AG09309 (cell line): ENCODE measurements around the gene LRP3.

Source experiments
- DNase-seq: peaks from one replicate; pipeline ENCODE4 v3.0.0-alpha.2; 2010; ENCODE audit warnings: low read depth
- H3K4me3 ChIP-seq: 2 replicates; pipeline ENCODE4 v1.5.1; 2011; ENCODE audit warnings: mild to moderate bottlenecking, low read depth, low read length, moderate library complexity; ENCODE audit not compliant: control insufficient read depth
- CTCF ChIP-seq: IDR thresholded peaks from 2 replicates; pipeline ENCODE4 v1.5.1; 2011; ENCODE audit warnings: mild to moderate bottlenecking, low read depth, low read length, inconsistent platforms; ENCODE audit not compliant: insufficient read depth, control insufficient read depth; ENCODE audit errors: missing control alignments

The LRP3 gene

GRCh38 chr19:33242131-33242530 is 48.0 kb downstream of the LRP3 start:
- no peak overlapping the region for H3K4me3 ChIP-seq
- no peak for DNase-seq
- TF ChIP-seq CTCF: no peak

GRCh38 chr19:33242911-33243310 is 48.8 kb downstream of the LRP3 start:
- no peak overlapping the region for H3K4me3 ChIP-seq
- no peak for TF ChIP-seq CTCF
- no peak for DNase-seq

GRCh38 chr19:33245948-33246708 is 52.0 kb downstream of the LRP3 start:
- no peak overlapping the region for H3K4me3 ChIP-seq
- TF ChIP-seq CTCF: peak; percentile 55
- DNase-seq: no peak

- no peak overlapping the region for H3K4me3 ChIP-seq
- TF ChIP-seq CTCF: no peak
- DNase-seq: no peak
These were observed 52.7 kb downstream of the LRP3 start for GRCh38 chr19:33246709-33247440.

GRCh38 chr19:33247441-33247819 is 53.3 kb downstream of the LRP3 start:
- TF ChIP-seq CTCF: no peak
- H3K4me3 ChIP-seq: no peak overlapping the region
- DNase-seq: no peak

GRCh38 chr19:33248104-33248503 is 54.0 kb downstream of the LRP3 start:
- no peak for DNase-seq
- H3K4me3 ChIP-seq: no peak overlapping the region
- no peak for TF ChIP-seq CTCF
